Nephron (organoid): ENCODE results near the gene PAN3.

ENCODE experiments used
- H3K27ac Mint-ChIP-seq, 3 experiments: 2 replicates each; pipeline ENCODE4 v1.8.0; 2020; ENCODE audit warnings: mixed read lengths in 3 of 3, mild to moderate bottlenecking in 2 of 3, moderate library complexity in 1 of 3
- H3K27me3 Mint-ChIP-seq: 2 replicates; pipeline ENCODE4 v1.8.0; 2021; ENCODE audit warnings: low read depth, mild to moderate bottlenecking, moderate library complexity, mixed read lengths
- H3K36me3 Mint-ChIP-seq: 2 replicates; pipeline ENCODE4 v1.8.0; 2020; ENCODE audit warnings: low read depth, mixed read lengths
- H3K4me1 Mint-ChIP-seq: 2 replicates; pipeline ENCODE4 v1.8.0; 2020; ENCODE audit warnings: mixed read lengths
- H3K4me3 Mint-ChIP-seq, 3 experiments: 2 replicates each; pipeline ENCODE4 v1.8.0; 2020; ENCODE audit warnings: mild to moderate bottlenecking in 3 of 3, mixed read lengths in 3 of 3, moderate library complexity in 2 of 3
- H3K9me3 Mint-ChIP-seq: 2 replicates; pipeline ENCODE4 v1.8.0; 2020; ENCODE audit warnings: mixed read lengths
- CTCF ChIP-seq, 3 experiments: fragments of 200-600 bp; sonication (generic); IDR thresholded peaks; one replicate each; pipeline ENCODE4 v1.5.0; 2021; ENCODE audit warnings: antibody characterized with exemption in 3 of 3; ENCODE audit not compliant: unreplicated experiment in 3 of 3

PAN3 gene

GRCh38 chr13:28297341-28297740 is 159.0 kb downstream of the PAN3 start:
- Mint-ChIP-seq H3K4me1 (peaks cover 11% of the 10 kb centered on the region), H3K27me3 (peaks cover under 1% of the 10 kb centered on the region), H3K9me3 (no peaks in the 10 kb centered on the region), H3K4me3 (no peak overlapping the region), H3K27ac (peak overlapping the region in 2 of 3 experiments; percentile 58 to 66), H3K36me3 (peaks cover 36% of the 10 kb centered on the region)
- no peak for TF ChIP-seq CTCF (IDR thresholded peaks at IDR 0.05; ENCODE audit: unreplicated experiment in 3 of 3)

- H3K36me3 Mint-ChIP-seq = peaks cover 16% of the 10 kb centered on the region
- TF ChIP-seq CTCF (IDR thresholded peaks at IDR 0.05; ENCODE audit: unreplicated experiment in 3 of 3) = no peak
- H3K4me1 Mint-ChIP-seq = peaks cover 11% of the 10 kb centered on the region
- H3K27me3 Mint-ChIP-seq = peaks cover 4% of the 10 kb centered on the region
- H3K27ac Mint-ChIP-seq = peak overlapping the region; percentile 5 to 71 (median 34)
- H3K4me3 Mint-ChIP-seq = no peak overlapping the region
- no peaks in the 10 kb centered on the region for H3K9me3 Mint-ChIP-seq
These were observed 161.6 kb downstream of the PAN3 start for GRCh38 chr13:28299916-28300315.

GRCh38 chr13:28301839-28302238 is 163.5 kb downstream of the PAN3 start:
- Mint-ChIP-seq H3K27ac (no peak overlapping the region), H3K27me3 (peaks cover 4% of the 10 kb centered on the region), H3K36me3 (peaks cover 4% of the 10 kb centered on the region), H3K4me1 (peaks cover 11% of the 10 kb centered on the region), H3K9me3 (no peaks in the 10 kb centered on the region), H3K4me3 (no peak overlapping the region)
- no peak for TF ChIP-seq CTCF (IDR thresholded peaks at IDR 0.05; ENCODE audit: unreplicated experiment in 3 of 3)

- no peak overlapping the region for H3K4me3 Mint-ChIP-seq
- peak overlapping the region in 1 of 3 experiments; percentile 50 for H3K27ac Mint-ChIP-seq
- H3K36me3 Mint-ChIP-seq = no peaks in the 10 kb centered on the region
- no peaks in the 10 kb centered on the region for H3K9me3 Mint-ChIP-seq
- no peaks in the 10 kb centered on the region for H3K4me1 Mint-ChIP-seq
- peaks cover 5% of the 10 kb centered on the region for H3K27me3 Mint-ChIP-seq
- no peak for TF ChIP-seq CTCF (IDR thresholded peaks at IDR 0.05; ENCODE audit: unreplicated experiment in 3 of 3)
These were observed 168.0 kb downstream of the PAN3 start for GRCh38 chr13:28306325-28306724.

GRCh38 chr13:28313579-28313978 is 175.2 kb downstream of the PAN3 start:
- H3K36me3 Mint-ChIP-seq = no peaks in the 10 kb centered on the region
- peak overlapping the region; percentile 15 to 69 (median 69) for H3K27ac Mint-ChIP-seq
- H3K4me1 Mint-ChIP-seq = peaks cover 23% of the 10 kb centered on the region
- H3K4me3 Mint-ChIP-seq = no peak overlapping the region
- H3K9me3 Mint-ChIP-seq = no peaks in the 10 kb centered on the region
- peaks cover 9% of the 10 kb centered on the region for H3K27me3 Mint-ChIP-seq
- no peak for TF ChIP-seq CTCF (IDR thresholded peaks at IDR 0.05; ENCODE audit: unreplicated experiment in 3 of 3)

GRCh38 chr13:28314879-28315278 is 176.5 kb downstream of the PAN3 start:
- Mint-ChIP-seq H3K27ac (peak overlapping the region in 1 of 3 experiments; percentile 17), H3K4me3 (no peak overlapping the region), H3K36me3 (peaks cover 2% of the 10 kb centered on the region), H3K9me3 (no peaks in the 10 kb centered on the region), H3K27me3 (peaks cover 9% of the 10 kb centered on the region), H3K4me1 (peaks cover 36% of the 10 kb centered on the region)
- no peak for TF ChIP-seq CTCF (IDR thresholded peaks at IDR 0.05; ENCODE audit: unreplicated experiment in 3 of 3)
